Psoas muscle (tissue), 8 donors: ENCODE data around the gene SCN5A. TPM values are rescaled to one million over a fixed set of nuclear protein-coding genes. Genes with fewer than 3 reads are reported as not detected.

ENCODE experiments used
- ATAC-seq, 4 donors: fragments of 200-7000 bp; cut with Tn5 transposase; one replicate each; pipeline ENCODE4 v1.9.1; 2020; ENCODE audit warnings: moderate library complexity in 3 of 4, mild to moderate bottlenecking in 2 of 4
- DNase-seq, 2 donors: peaks; one replicate each; pipeline ENCODE4 v3.0.0-alpha.2; 2020
- H3K27ac ChIP-seq: fragments of 200-600 bp; one replicate; pipeline ENCODE4 v1.8.0; 2022
- H3K27me3 ChIP-seq, 3 donors: fragments of 200-600 bp in 1 of 3; one replicate each; pipeline versions ENCODE4 v1.6.1 to v1.8.0; 2013 to 2022; ENCODE audit warnings: low read length in 2 of 3, mild to moderate bottlenecking in 2 of 3, moderate library complexity in 1 of 3; ENCODE audit not compliant: insufficient read depth in 3 of 3
- H3K36me3 ChIP-seq, 2 donors: fragments of 200-600 bp in 1 of 2; one replicate each; pipeline versions ENCODE4 v1.6.1 to v1.8.0; 2013 to 2022; ENCODE audit warnings: low read depth in 1 of 2, mild to moderate bottlenecking in 1 of 2, moderate library complexity in 1 of 2; ENCODE audit not compliant: insufficient read depth in 1 of 2
- H3K4me1 ChIP-seq: fragments of 200-600 bp; one replicate; pipeline ENCODE4 v1.8.0; 2022
- H3K4me3 ChIP-seq: fragments of 200-600 bp; one replicate; pipeline ENCODE4 v1.8.0; 2022; ENCODE audit warnings: mild to moderate bottlenecking
- H3K9me3 ChIP-seq: fragments of 200-600 bp; one replicate; pipeline ENCODE4 v1.8.0; 2022
- CTCF ChIP-seq: fragments of 200-600 bp; IDR thresholded peaks from one replicate; pipeline ENCODE4 v1.8.0; 2022; ENCODE audit warnings: antibody characterized with exemption
- WGBS, 3 donors: extraction: QIAGEN DNeasy Blood & Tissue Kit; methylation state at CpG; one replicate each; pipeline versions ENCODE4 v1.1.6 to v1.1.7; 2013; 5-methylcytosine and 5-hydroxymethylcytosine counted together
- intact Hi-C, 2 donors: fragments of 100-400 bp; cut with DNase I; formaldehyde crosslinking; loops; one replicate each; pipeline versions ENCODE4 v1.11.0 to v1.14.2; 2022
- polyA plus RNA-seq, 3 donors: library from polyadenylated mRNA; stranded (reverse); fragments of 200-250 nt; gene quantifications; one replicate each; pipeline ENCODE4 v1.2.3, GENCODE V29; 2013
- total RNA-seq, 4 donors: library from RNA; stranded (reverse); fragmentation: NEBNext Ultra II Directional in 2 of 4; extraction: Animal tissue kit (Norgen Biotek cat#: 25700) in 2 of 4; gene quantifications; one replicate each; pipeline versions ENCODE4 v1.2.1 to v1.2.4, GENCODE V29; 2021 to 2023
- donor health status: healthy with polysubstance abuse.
- donor health status: DM: no; HTN: no; CAD: no; lungs with moderate emphysema.
- donor health status: Bipolar disorder and iron deficiency.
- donor health status: healthy.
- donor health status: DM: yes; HTN: yes; CAD: no.
- donor health status: DM: no; HTN: no; CAD: no.
- donor health status: DM: no; HTN: no; CAD: no.
- donor health status: DM: yes; HTN: yes; CAD: no.

Gene SCN5A
- total and polyA plus RNA-seq, 7 donors = 0.17 to 34.2 (median 5.7) TPM

DNA sequence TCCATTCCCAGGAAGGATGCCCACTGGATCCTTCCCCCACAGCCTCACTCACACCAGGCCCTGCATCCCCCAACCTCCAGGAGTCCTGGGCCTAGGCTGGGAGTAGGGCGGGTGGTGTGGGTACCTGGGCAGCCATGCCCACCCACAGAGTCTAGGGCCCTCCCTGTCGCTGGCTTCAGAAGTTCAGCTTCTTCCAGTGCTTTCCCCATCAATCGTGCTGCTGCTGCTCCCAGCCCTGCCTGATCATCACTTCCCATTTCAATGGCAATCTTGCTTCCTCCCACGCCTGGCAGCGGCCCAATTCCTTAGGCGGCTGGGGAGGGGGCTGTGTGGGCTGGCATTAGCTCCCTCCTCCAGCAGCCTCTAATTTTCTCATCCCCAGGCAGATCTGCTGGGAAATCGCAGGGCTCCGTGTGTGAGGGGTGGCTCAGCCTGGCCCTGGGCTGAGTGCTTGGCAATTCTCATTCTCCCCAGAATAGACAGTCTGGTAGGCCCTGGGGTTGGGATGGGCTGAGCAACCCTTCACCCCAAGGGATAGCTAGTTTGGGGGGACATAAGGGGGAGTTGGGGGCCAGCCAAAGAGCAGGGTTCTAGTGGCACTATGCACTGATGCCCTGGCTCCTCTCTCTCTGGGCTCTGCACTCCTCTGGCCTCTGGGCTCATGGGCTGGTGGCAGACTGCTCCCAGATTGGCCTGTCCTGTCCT is 66.4 kb downstream of the SCN5A start:
- no peak for TF ChIP-seq CTCF
- Histone ChIP-seq H3K4me3 (no peak overlapping the region), H3K27ac (no peak overlapping the region), H3K27me3 (no peaks in the 10 kb centered on the region), H3K9me3 (no peaks in the 10 kb centered on the region), H3K36me3 (no peaks in the 10 kb centered on the region), H3K4me1 (no peaks in the 10 kb centered on the region)
- ATAC-seq (no peak), DNase-seq (no peak)
- intact Hi-C loops = no loop called here
- 59 to 75% (median 71%) methylated on average over 8 of the region's 8 CpGs for WGBS, 3 donors

DNA sequence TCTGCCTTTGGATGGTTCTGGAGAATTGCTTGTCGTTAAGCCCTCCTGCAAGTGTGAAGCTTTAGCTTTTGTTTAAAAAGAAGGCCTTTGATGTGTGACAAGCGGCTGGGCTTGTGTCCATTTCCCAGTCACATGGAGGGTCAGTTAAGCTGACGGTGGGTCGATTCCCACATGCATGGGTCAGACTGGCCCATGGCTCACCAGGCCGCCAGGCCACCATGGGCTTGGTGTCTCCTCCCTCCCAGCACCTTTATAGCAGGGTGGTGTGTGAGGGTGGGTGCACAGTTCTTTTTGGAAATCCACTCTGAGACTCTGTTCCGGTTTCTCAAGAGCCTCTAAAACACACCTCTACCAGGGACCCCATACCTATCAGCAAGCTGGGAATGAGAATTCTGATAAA is 67.2 kb downstream of the SCN5A start:
- intact Hi-C loops = no loop called here
- Histone ChIP-seq H3K4me1 (no peaks in the 10 kb centered on the region), H3K4me3 (no peak overlapping the region), H3K27ac (no peak overlapping the region), H3K27me3 (no peaks in the 10 kb centered on the region), H3K9me3 (no peaks in the 10 kb centered on the region), H3K36me3 (no peaks in the 10 kb centered on the region)
- DNase-seq (no peak), ATAC-seq (no peak)
- no peak for TF ChIP-seq CTCF
- 85 to 90% (median 89%) methylated on average over 6 of the region's 6 CpGs for WGBS, 3 donors

DNA sequence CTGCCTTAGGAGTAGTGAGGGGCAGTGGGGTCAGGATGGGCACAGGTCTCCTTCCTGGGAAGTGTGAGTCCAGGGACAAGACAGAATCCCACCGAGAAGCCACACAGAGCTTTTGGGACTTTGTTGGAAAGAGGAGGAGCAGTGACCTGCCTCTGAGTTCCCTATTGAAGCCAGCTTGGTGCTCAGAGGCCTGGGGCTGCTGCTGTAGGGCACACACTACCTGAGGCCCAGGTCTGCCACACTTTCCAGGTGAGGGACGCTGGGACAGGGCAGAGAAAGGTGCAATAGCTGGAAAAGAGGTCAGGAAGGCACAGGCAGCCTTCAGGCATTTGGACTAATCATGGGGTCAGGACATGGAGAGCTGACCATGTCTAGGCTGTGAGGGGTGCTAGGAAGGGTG is 67.7 kb downstream of the SCN5A start:
- intact Hi-C loops = no loop called here
- no peak for DNase-seq
- Histone ChIP-seq H3K4me3 (no peak overlapping the region), H3K4me1 (no peaks in the 10 kb centered on the region), H3K9me3 (no peaks in the 10 kb centered on the region), H3K27ac (no peak overlapping the region), H3K27me3 (no peaks in the 10 kb centered on the region), H3K36me3 (no peaks in the 10 kb centered on the region)
- WGBS, 3 donors = 78 to 94% (median 90%) methylated on average over 2 of the region's 2 CpGs
- no peak for TF ChIP-seq CTCF
- no peak for ATAC-seq

DNA sequence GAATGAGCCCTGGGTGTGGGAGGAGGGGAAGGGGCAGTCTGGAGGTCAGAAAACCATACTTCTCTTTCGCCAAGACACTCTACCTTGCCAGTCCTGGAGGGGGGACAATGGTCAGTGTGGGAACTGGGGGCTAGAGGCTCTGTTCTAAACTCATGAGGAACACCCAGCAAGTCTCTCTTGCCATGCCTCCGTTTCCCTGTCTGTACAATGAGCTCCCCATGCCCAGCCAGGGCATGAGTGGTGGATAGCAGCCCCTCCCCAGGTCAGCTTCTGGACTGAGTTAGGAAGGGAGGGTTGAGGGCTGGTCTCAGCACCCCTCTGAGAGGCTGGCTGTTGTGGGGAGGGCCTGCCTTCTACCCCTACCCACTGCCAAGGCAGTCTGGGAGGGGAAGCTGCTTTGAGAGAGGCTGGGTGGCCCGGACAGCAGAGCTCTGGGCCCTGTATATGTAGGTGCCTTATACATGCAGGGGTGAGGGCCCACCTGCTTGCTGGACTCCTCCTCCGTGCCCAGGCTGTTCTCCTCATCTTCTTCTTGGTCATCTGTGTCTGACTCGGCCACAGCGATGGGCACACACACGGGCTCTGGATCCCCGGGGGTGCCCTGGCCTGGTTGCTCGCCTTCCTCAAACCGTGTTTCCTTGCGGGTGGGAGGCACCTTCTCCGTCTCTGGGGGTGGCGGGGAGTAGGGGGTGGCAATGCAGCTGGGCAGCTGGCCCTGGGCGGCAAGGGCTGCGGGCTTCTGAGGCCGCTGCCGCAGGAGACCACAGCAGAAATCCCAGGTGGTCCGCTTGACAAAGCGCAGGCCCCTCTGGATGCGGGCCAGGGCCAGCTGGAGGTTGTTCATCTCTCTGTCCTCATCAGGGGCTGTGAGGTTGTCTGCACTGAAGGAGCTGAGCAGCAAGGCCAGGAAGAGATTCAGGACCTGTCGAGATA is 68.8 kb downstream of the SCN5A start:
- no peak for TF ChIP-seq CTCF
- DNase-seq = no peak
- no peak overlapping the region for H3K27ac ChIP-seq
- H3K36me3 ChIP-seq = no peaks in the 10 kb centered on the region
- H3K4me1 ChIP-seq = no peaks in the 10 kb centered on the region
- ATAC-seq = no peak
- no peaks in the 10 kb centered on the region for H3K27me3 ChIP-seq
- 70 to 71% (median 71%) methylated on average over 18 to 21 of the region's 21 CpGs for WGBS, 3 donors
- intact Hi-C loops = no loop called here
- no peak overlapping the region for H3K4me3 ChIP-seq
- no peaks in the 10 kb centered on the region for H3K9me3 ChIP-seq
